ENCODE results near the gene EXOC6. TPM values are rescaled to one million over a fixed set of nuclear protein-coding genes. Genes with fewer than 3 reads are reported as not detected.

EXOC6 gene
- total and polyA plus RNA-seq, 11 donors, result 5.8 to 12.3 (median 9.9) TPM

- H3K27me3 ChIP-seq, result peaks cover 26 to 94% (median 59%) of the 10 kb centered on the region in 9 donors
- peaks cover 5 to 40% (median 28%) of the 10 kb centered on the region in 12 donors for H3K4me1 ChIP-seq
- no peaks in the 10 kb centered on the region for H3K36me3 ChIP-seq
- ATAC-seq (no peak), DNase-seq (no peak)
- intact Hi-C loops (cut with DNase I), result loop anchor here in 1 of 10 donors (10.0 kb wide), 1 partner anchor 279 kb away; no protein-coding TSS in a partner anchor
- no peak overlapping the region for H3K4me3 ChIP-seq
- WGBS, 4 donors, result 20 to 28% (median 24%) methylated on average over 25 of the region's 25 CpGs
- no peak for TF ChIP-seq POLR2A (IDR thresholded peaks at IDR 0.05)
- no peak overlapping the region for H3K27ac ChIP-seq
- H3K9me3 ChIP-seq, result no peaks in the 10 kb centered on the region
Observed at GRCh38 chr10:93075369-93076221, 227.3 kb downstream of the EXOC6 start.

- H3K27me3 ChIP-seq, result peaks cover 30 to 90% (median 62%) of the 10 kb centered on the region in 9 donors
Observed at GRCh38 chr10:93076871-93077270, 228.6 kb downstream of the EXOC6 start.

GRCh38 chr10:93077860-93078337 is 229.6 kb downstream of the EXOC6 start:
- DNase-seq (no peak), ATAC-seq (no peak)
- TF ChIP-seq POLR2A (IDR thresholded peaks at IDR 0.05) (no peak), CTCF (IDR thresholded peaks at IDR 0.05) (no peak)
- Histone ChIP-seq H3K27ac (no peak overlapping the region), H3K4me3 (no peak overlapping the region), H3K27me3 (peaks cover 25 to 80% (median 51%) of the 10 kb centered on the region in 9 donors), H3K36me3 (no peaks in the 10 kb centered on the region), H3K9me3 (no peaks in the 10 kb centered on the region), H3K4me1 (peaks cover 0 to 28% (median 19%) of the 10 kb centered on the region in 12 donors)
- WGBS, 4 donors, result 64 to 73% (median 69%) methylated on average over 5 of the region's 5 CpGs
- intact Hi-C loops (cut with DNase I), result loop anchor here in 1 of 10 donors (10.0 kb wide), 1 partner anchor 277 kb away; no protein-coding TSS in a partner anchor

More at GRCh38 chr10:93076871-93077270, 228.6 kb downstream of the EXOC6 start:
- intact Hi-C loops (cut with DNase I), result loop anchor here in 1 of 10 donors (10.0 kb wide), 1 partner anchor 278 kb away; no protein-coding TSS in a partner anchor
- H3K27ac ChIP-seq, result no peak overlapping the region
- H3K9me3 ChIP-seq, result no peaks in the 10 kb centered on the region
- H3K36me3 ChIP-seq, result no peaks in the 10 kb centered on the region
- ATAC-seq, result no peak
- H3K4me1 ChIP-seq, result peaks cover 5 to 38% (median 27%) of the 10 kb centered on the region in 12 donors
- WGBS, 4 donors, result 54 to 74% (median 55%) methylated on average over 2 of the region's 2 CpGs
- no peak for DNase-seq
- no peak overlapping the region for H3K4me3 ChIP-seq
- TF ChIP-seq CTCF (IDR thresholded peaks at IDR 0.05), result no peak

- 42 to 67% (median 56%) methylated on average over 8 to 9 of the region's 9 CpGs for WGBS, 4 donors
- no peaks in the 10 kb centered on the region for H3K36me3 ChIP-seq
- H3K4me3 ChIP-seq, result no peak overlapping the region
- no peak overlapping the region for H3K27ac ChIP-seq
- DNase-seq (no peak), ATAC-seq (no peak)
- no peaks in the 10 kb centered on the region for H3K9me3 ChIP-seq
- TF ChIP-seq POLR2A (IDR thresholded peaks at IDR 0.05), result no peak
- no peak for TF ChIP-seq CTCF (IDR thresholded peaks at IDR 0.05)
- H3K27me3 ChIP-seq, result peaks cover 6 to 60% (median 32%) of the 10 kb centered on the region in 9 donors
- H3K4me1 ChIP-seq, result peaks cover 0 to 9% (median 4%) of the 10 kb centered on the region in 12 donors
- intact Hi-C loops (cut with DNase I), result loop anchor here in 9 of 10 donors (1.0 to 10.0 kb wide), 8 partner anchors 205 to 275 kb away; no protein-coding TSS in a partner anchor
Observed at GRCh38 chr10:93079663-93080349, 231.5 kb downstream of the EXOC6 start.

All from heart left ventricle (tissue), 16 donors.